K562 (cell line): ENCODE measurements around the gene BIRC3. TPM values are rescaled to one million over a fixed set of nuclear protein-coding genes. Genes with fewer than 3 reads are reported as not detected.
A peak's percentile ranks its signal among the peaks of the same experiment; 100 is the strongest.

Experiments used
- CCAR2 ChIP-seq: fragments of 200-400 bp; formaldehyde crosslinking; IDR thresholded peaks from 2 replicates; pipeline ENCODE4 v1.6.1; 2017; ENCODE audit warnings: mild to moderate bottlenecking, low read depth, low read length
- CTBP1 ChIP-seq: fragments of 450-650 bp; IDR thresholded peaks from 2 replicates; pipeline ENCODE4 v1.6.1; 2016; ENCODE audit warnings: borderline replicate concordance
- CXXC5 ChIP-seq: fragments of 250-450 bp; sonication (Bioruptor Pico); IDR thresholded peaks from 2 replicates; pipeline ENCODE4 v1.8.0; 2022; ENCODE audit warnings: inconsistent platforms, mild to moderate bottlenecking, moderate library complexity
- DMBX1 ChIP-seq: fragments of 250-450 bp; sonication (Bioruptor Pico); IDR thresholded peaks from 2 replicates; pipeline ENCODE4 v1.8.0; 2022; ENCODE audit warnings: inconsistent platforms, mild to moderate bottlenecking, moderate library complexity, borderline replicate concordance
- ELF1 ChIP-seq: fragments of 200-800 bp; sonication (Bioruptor generic); IDR thresholded peaks from 2 replicates; pipeline ENCODE4 v1.6.1; 2016; ENCODE audit warnings: missing genetic modification characterization, missing compliant biosample characterization
- HBP1 ChIP-seq: fragments of 450-650 bp; formaldehyde crosslinking; IDR thresholded peaks from 2 replicates; pipeline ENCODE4 v1.4.0; 2022; ENCODE audit warnings: missing genetic modification characterization
- HDAC2 ChIP-seq: fragments of 450-650 bp; IDR thresholded peaks from 2 replicates; pipeline ENCODE4 v1.6.1; 2016; ENCODE audit warnings: mild to moderate bottlenecking
- HNRNPUL1 ChIP-seq: fragments of 200-400 bp; formaldehyde crosslinking; IDR thresholded peaks from 2 replicates; pipeline ENCODE4 v1.6.1; 2017; ENCODE audit warnings: low read length
- KDM2B ChIP-seq: fragments of 250-450 bp; sonication (Bioruptor Pico); IDR thresholded peaks from 2 replicates; pipeline ENCODE4 v1.8.0; 2021; ENCODE audit warnings: mild to moderate bottlenecking, moderate library complexity
- MYBL2 ChIP-seq, 2 experiments: fragments of 450-650 bp in 1 of 2; sonication (generic) in 1 of 2; formaldehyde crosslinking in 1 of 2; IDR thresholded peaks; 2 replicates each; pipeline versions ENCODE4 v1.6.1 to v1.8.1; 2017 to 2022; ENCODE audit warnings: borderline replicate concordance in 1 of 2, inconsistent platforms in 1 of 2, low read depth in 1 of 2, mild to moderate bottlenecking in 1 of 2, missing genetic modification reagents in 1 of 2, moderate library complexity in 1 of 2
- NEUROD1 ChIP-seq: fragments of 150-350 bp; IDR thresholded peaks from 2 replicates; pipeline ENCODE4 v1.6.1; 2014; ENCODE audit warnings: borderline replicate concordance, low read length, low read depth; ENCODE audit not compliant: partially characterized antibody
- NFATC3 ChIP-seq: fragments of 450-650 bp; IDR thresholded peaks from 2 replicates; pipeline ENCODE4 v1.6.1; 2017; ENCODE audit warnings: mild to moderate bottlenecking
- RBM39 ChIP-seq: fragments of 200-400 bp; formaldehyde crosslinking; optimal IDR thresholded peaks from 2 replicates; pipeline ENCODE3; 2018; ENCODE audit warnings: low read depth, low read length
- RCOR1 ChIP-seq, 2 experiments: IDR thresholded peaks; 2 replicates each; pipeline ENCODE4 v1.6.1; 2012; ENCODE audit warnings: low read depth in 2 of 2, low read length in 2 of 2, borderline replicate concordance in 1 of 2, improper control_type of control experiment in 1 of 2
- TAF7 ChIP-seq: fragments of 450-650 bp; IDR thresholded peaks from 2 replicates; pipeline ENCODE4 v1.6.1; 2016; ENCODE audit warnings: missing genetic modification characterization, missing compliant biosample characterization
- TOE1 ChIP-seq, 2 experiments: fragments of 450-650 bp in 1 of 2; sonication (generic) in 1 of 2; formaldehyde crosslinking in 1 of 2; IDR thresholded peaks; 2 replicates each; pipeline versions ENCODE4 v1.7.1 to v1.8.0; 2016 to 2022; ENCODE audit warnings: borderline replicate concordance in 2 of 2, mild to moderate bottlenecking in 2 of 2, antibody characterized with exemption in 1 of 2, inconsistent platforms in 1 of 2, low read depth in 1 of 2, missing genetic modification reagents in 1 of 2, moderate library complexity in 1 of 2
- ZBTB34 ChIP-seq: fragments of 250-450 bp; sonication (Bioruptor Pico); IDR thresholded peaks from 2 replicates; pipeline ENCODE4 v1.8.0; 2021; ENCODE audit warnings: mild to moderate bottlenecking, moderate library complexity
- ZNF121 ChIP-seq: sonication (generic); formaldehyde crosslinking; conservative IDR thresholded peaks from 2 replicates; pipeline ENCODE4 v1.8.0; 2022; ENCODE audit warnings: missing genetic modification reagents
- ZNF354B ChIP-seq: fragments of 250-450 bp; sonication (Bioruptor Pico); IDR thresholded peaks from 2 replicates; pipeline ENCODE4 v1.4.0; 2020
- ZNF551 ChIP-seq: fragments of 250-450 bp; sonication (Bioruptor Pico); IDR thresholded peaks from 2 replicates; pipeline ENCODE4 v1.5.0; 2021; ENCODE audit warnings: mild to moderate bottlenecking, moderate library complexity
- ZNF561 ChIP-seq: fragments of 450-650 bp; formaldehyde crosslinking; conservative IDR thresholded peaks from 2 replicates; pipeline ENCODE4 v1.4.0; 2020; ENCODE audit warnings: mild to moderate bottlenecking, moderate library complexity
- ZNF696 ChIP-seq: fragments of 250-450 bp; sonication (Bioruptor Pico); conservative IDR thresholded peaks from 2 replicates; pipeline ENCODE4 v1.4.0; 2020; ENCODE audit warnings: mild to moderate bottlenecking, moderate library complexity
- ZNF76 ChIP-seq: fragments of 250-450 bp; sonication (Bioruptor Pico); IDR thresholded peaks from 2 replicates; pipeline ENCODE4 v1.4.0; 2020; ENCODE audit warnings: mild to moderate bottlenecking, moderate library complexity, borderline replicate concordance
- ZNF780A ChIP-seq: fragments of 250-450 bp; sonication (Bioruptor Pico); IDR thresholded peaks from 2 replicates; pipeline ENCODE4 v1.5.0; 2021; ENCODE audit warnings: mild to moderate bottlenecking
- polyA plus RNA-seq, 8 experiments: library from polyadenylated mRNA; depleted of rRNA in 4 of 8; stranded (reverse) in 5 of 8; unstranded in 3 of 8; fragments of >200 nt; fragmentation: Nextera tagmentation in 2 of 8; fragmentation: Illumina TruSeq in 1 of 8; extraction: Ambion mirVana in 2 of 8; extraction: Trizol in 1 of 8; gene quantifications; 2 replicates each; pipeline versions ENCODE4 v1.2.1 to v1.2.3, GENCODE V29; 2011 to 2014; ENCODE audit warnings: inconsistent platforms in 1 of 8, missing spikeins in 1 of 8
- total RNA-seq, 7 experiments: library from RNA; depleted of rRNA in 6 of 7; stranded (reverse); fragments of >200 nt in 6 of 7; fragmentation: Illumina TruSeq in 2 of 7; extraction: Trizol in 2 of 7; gene quantifications; 2 replicates each; pipeline versions ENCODE4 v1.2.1 to v1.2.3, GENCODE V29; 2011 to 2021; ENCODE audit warnings: low replicate concordance in 1 of 7
- TF ChIP-seq, protein P1 (sequence below): IDR thresholded peaks from 3 replicates; pipeline ENCODE4 v1.6.1; 2011; ENCODE audit warnings: borderline replicate concordance, mild to moderate bottlenecking; ENCODE audit not compliant: insufficient read length, insufficient read depth

Gene BIRC3
- total and polyA plus RNA-seq, 9 of the 15 experiments (the other 6 are each of a cell fraction or from before 2014, with no cell fraction given) = 0.08 to 0.42 (median 0.18) TPM

GRCh38 chr11:102346748-102347461 lies 29.6 kb downstream of the BIRC3 start, which contains the start of gene BIRC2 (continued):
- TF ChIP-seq ZNF561 = no peak
- TF ChIP-seq ZBTB34 = no peak
- TF ChIP-seq NEUROD1 = peak; percentile 28
- no peak for TF ChIP-seq ZNF551 (CRISPR knock-in tag)
- TF ChIP-seq ZNF76 = no peak
- no peak for TF ChIP-seq HNRNPUL1
- peak; percentile 31; the same call in 1 of the 2 replicates for TF ChIP-seq KDM2B (CRISPR knock-in tag)
- no peak for TF ChIP-seq ZNF354B (CRISPR knock-in tag)
- no peak for TF ChIP-seq NFATC3
- TF ChIP-seq CXXC5 (CRISPR knock-in tag) = peak; percentile 95
- no peak for TF ChIP-seq ZNF696
- no peak for TF ChIP-seq MYBL2 (IDR thresholded peaks at IDR 0.05; ENCODE audit: low read depth)
- no peak for TF ChIP-seq MYBL2 (CRISPR knock-in tag; IDR thresholded peaks at IDR 0.05; ENCODE audit: borderline replicate concordance)
- TF ChIP-seq, protein P1, sequence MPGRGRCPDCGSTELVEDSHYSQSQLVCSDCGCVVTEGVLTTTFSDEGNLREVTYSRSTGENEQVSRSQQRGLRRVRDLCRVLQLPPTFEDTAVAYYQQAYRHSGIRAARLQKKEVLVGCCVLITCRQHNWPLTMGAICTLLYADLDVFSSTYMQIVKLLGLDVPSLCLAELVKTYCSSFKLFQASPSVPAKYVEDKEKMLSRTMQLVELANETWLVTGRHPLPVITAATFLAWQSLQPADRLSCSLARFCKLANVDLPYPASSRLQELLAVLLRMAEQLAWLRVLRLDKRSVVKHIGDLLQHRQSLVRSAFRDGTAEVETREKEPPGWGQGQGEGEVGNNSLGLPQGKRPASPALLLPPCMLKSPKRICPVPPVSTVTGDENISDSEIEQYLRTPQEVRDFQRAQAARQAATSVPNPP = no peak
- no peak for TF ChIP-seq RBM39
- 0 out of 2 replicates have a peak, but pooled peaks have one; percentile 19 for TF ChIP-seq HBP1
- TF ChIP-seq CCAR2 = no peak
- TF ChIP-seq TOE1 (IDR thresholded peaks at IDR 0.05; ENCODE audit: borderline replicate concordance) = peak; percentile 83; the same call in 1 of the 2 replicates
- 0 out of 2 replicates have a peak, but pooled peaks have one; percentile 46 for TF ChIP-seq TOE1 (CRISPR knock-in tag; IDR thresholded peaks at IDR 0.05; ENCODE audit: borderline replicate concordance, low read depth)
- TF ChIP-seq ELF1 (tag) = peak; percentile 97
- TF ChIP-seq TAF7 = peak; percentile 80
- peak; percentile 95 for TF ChIP-seq CTBP1
- no peak for TF ChIP-seq ZNF780A (CRISPR knock-in tag)
- no peak for TF ChIP-seq DMBX1
- peak in 1 of 2 experiments; percentile 68; a peak in 1 of 4 replicates for TF ChIP-seq RCOR1 (IDR thresholded peaks at IDR 0.05; ENCODE audit: borderline replicate concordance in 1 of 2, low read depth in 2 of 2, low read length in 2 of 2)
- TF ChIP-seq ZNF121 (CRISPR knock-in tag) = no peak
- TF ChIP-seq HDAC2 = peak; percentile 84; the same call in 1 of the 2 replicates
